RWPE1 (cell line): Measurements from ENCODE around the gene EIPR1.

Source experiments
- CTCF ChIA-PET: fragments of 350-600 bp; sonication (Branson Sonifier 250); formaldehyde crosslinking; extraction: SDS; loops from one replicate; lab custom pipeline; 2021; lab: Yijun Ruan, JAX
- POLR2A ChIA-PET: fragments of 400-600 bp; formaldehyde crosslinking; extraction: SDS; loops from one replicate; lab custom pipeline; 2020; ENCODE audit warnings: antibody characterized with exemption; ENCODE audit not compliant: low non-redundant PET; lab: Yijun Ruan, JAX
- DNase-seq: peaks from one replicate; pipeline ENCODE4 v3.0.0; 2012; ENCODE audit warnings: low spot score
- H3K27ac ChIP-seq: fragments of 450-650 bp; 2 replicates; pipeline ENCODE4 v1.5.1; 2017
- CTCF ChIP-seq: fragments of 450-650 bp; conservative IDR thresholded peaks from 2 replicates; pipeline ENCODE4 v1.5.1; 2017; ENCODE audit warnings: low read depth, mild to moderate bottlenecking

The EIPR1 gene

GRCh38 chr2:3268705-3269029 is 109.0 kb downstream of the EIPR1 start:
- no peak overlapping the region for H3K27ac ChIP-seq
- ChIA-PET POLR2A (no interaction called here), CTCF (no interaction called here)
- TF ChIP-seq CTCF = no peak
- no peak for DNase-seq

DNA sequence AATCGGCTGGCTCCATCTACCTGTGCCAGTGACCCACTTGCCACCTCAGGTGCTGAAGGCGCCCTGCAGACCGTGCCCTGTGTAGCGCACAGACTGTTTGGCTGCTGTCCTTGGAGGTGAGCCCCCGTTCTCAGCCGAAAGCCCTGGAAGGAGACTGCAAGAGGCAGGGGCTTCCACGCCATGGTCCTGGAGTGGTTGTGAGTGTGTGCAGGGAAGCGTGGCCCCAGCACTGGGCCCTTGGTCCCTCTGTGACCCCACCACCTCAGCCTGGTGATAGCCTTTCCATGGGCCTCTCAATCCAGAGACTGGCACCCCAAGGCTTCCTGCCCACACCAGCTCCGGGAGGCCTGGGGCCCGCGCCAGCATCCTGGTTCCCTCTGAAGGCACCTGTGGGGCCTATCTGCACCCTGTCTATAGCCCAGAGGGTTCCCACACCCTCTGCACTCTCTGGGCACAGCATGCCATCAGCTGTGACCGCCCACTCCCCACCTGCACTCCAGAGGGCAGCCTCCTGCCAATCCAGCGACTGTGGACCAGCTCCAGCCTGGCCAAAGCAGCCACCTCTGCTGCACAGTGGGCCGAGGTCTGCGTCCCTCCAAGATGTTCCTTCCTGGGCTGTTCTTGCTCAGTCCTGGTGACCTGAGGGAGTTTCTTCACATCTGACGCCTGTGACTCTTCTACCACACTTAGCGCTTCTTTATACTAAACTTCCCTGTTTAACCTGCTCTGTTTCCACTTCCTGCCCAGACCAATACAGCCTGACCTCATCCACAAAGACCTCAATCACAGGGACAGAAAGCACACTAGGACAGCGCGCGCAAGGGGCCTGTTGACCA is 109.5 kb downstream of the EIPR1 start:
- DNase-seq = no peak
- POLR2A ChIA-PET = no interaction called here

DNA sequence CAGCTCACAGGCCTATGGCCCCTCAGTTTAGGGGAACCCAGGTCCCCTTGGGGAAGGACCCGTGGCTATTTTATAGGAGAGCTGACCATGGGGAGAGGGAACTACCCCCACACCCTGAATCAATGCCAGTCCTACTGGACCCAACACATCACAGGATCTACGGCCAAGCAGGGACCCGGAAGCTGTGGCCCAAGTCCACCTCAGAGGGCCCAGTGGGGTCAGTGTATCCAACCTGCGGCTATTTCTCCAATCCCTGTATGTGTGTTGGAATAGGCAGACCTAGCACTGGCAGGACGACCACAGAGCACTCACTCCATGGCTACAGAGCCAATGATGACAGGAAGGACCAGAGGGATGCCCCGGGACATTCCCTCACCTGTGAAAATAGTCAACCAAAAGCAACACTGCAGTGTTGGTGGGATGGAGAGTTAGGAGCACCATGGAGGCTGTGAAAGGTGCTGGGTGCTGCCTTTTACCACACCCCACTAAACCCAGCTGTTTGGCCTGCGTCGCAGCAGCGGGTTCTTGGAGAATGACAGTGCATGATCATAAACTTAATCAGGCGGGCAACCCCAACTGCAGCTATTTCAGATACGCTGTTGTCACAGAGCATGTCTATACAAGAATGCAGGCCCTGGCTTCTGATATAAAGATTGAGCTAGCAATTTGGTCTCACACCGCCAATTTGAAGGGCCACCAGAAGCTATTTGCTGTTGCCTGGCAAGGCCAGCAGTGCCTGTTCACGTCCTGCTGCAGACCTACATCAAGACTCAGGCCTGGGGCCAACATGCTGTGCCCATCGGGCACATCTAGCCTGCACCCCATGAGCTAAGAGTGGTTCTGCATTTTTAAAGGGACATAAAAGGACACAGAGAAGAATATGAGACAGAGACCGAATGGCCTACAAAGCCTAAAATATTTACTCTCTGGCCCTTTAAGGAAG is 110.4 kb downstream of the EIPR1 start:
- DNase-seq = no peak
- no peak overlapping the region for H3K27ac ChIP-seq
- ChIA-PET CTCF (interaction anchor here (0.7 kb wide), 1 partner anchor 44 kb away, joined by 4 read pairs; no protein-coding TSS in a partner anchor), POLR2A (no interaction called here)
- no peak for TF ChIP-seq CTCF

More for the DNA sequence above, 109.5 kb downstream of the EIPR1 start:
- TF ChIP-seq CTCF = no peak
- H3K27ac ChIP-seq = no peak overlapping the region
- CTCF ChIA-PET = no interaction called here

GRCh38 chr2:3265981-3266924 is 111.4 kb downstream of the EIPR1 start:
- no peak for DNase-seq
- no peak overlapping the region for H3K27ac ChIP-seq
- CTCF ChIA-PET = interaction anchor here (0.7 kb wide), 1 partner anchor 45 kb away, joined by 4 read pairs; no protein-coding TSS in a partner anchor
- POLR2A ChIA-PET = no interaction called here
- TF ChIP-seq CTCF = no peak

DNA sequence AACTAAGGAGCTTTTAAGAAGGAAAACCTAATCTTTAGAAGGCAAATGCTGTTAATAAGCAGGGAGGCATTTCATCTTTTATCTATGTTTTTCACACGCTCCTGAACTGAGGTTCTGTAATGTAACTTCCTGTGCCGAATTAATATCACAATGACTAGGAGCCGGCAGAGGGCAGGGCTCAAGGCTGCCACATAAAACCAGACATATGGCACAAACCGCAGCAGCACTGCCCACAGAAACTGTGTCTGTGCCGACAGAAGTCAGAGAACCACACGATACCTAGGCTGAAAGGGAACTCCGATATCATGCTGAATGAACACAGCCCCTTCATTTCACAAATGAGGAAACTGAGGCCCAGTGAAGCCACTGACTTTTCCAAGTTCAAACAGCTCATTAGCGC is 112.1 kb downstream of the EIPR1 start:
- CTCF ChIA-PET = interaction anchor here (0.9 kb wide), 1 partner anchor 69 kb away, joined by 3 read pairs; no protein-coding TSS in a partner anchor
- H3K27ac ChIP-seq = no peak overlapping the region
- POLR2A ChIA-PET = no interaction called here
- TF ChIP-seq CTCF = no peak
- no peak for DNase-seq
